Dermis microvascular lymphatic vessel endothelial cell (primary cell): Measurements from ENCODE around the gene RNF138. TPM values are rescaled to one million over a fixed set of nuclear protein-coding genes. Genes with fewer than 3 reads are reported as not detected.
"Not testable (repeated sequence)": the region's sequence is repeated elsewhere in the genome, so short reads cannot be mapped to it uniquely, and the experiment has no call there.

Experiments
- DNase-seq, 2 donors: peaks; one replicate each; pipeline versions ENCODE4 v3.0.0 to v3.0.0-alpha.2; 2010; ENCODE audit warnings: low read depth in 2 of 2
- total RNA-seq: library from RNA; depleted of rRNA; stranded (reverse); fragments of >200 nt; gene quantifications from 2 replicates; pipeline ENCODE4 v1.2.1, GENCODE V29; 2014

The RNF138 gene
- total RNA-seq, 1 donor from 2014 or later = 38.9 TPM

DNA sequence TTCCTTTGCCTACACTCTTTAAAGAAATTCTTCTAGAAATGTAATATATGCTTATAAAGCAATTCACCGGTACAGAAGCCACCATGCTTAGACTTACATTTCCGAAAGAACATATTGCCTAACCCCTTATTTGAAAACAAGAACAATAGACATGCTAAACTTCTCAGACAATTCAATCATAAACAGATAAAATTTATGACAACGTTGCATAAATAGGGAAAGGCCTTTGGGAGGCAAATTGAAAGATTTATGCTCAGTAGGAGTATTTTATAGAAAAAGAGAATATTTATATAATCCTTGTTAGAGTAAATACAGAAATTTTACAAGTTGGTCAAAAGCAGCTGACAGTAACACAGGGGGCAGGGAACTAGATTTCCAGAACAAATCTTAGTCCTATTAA lies 82.0 kb downstream of the RNF138 start:
- no peak for DNase-seq

DNA sequence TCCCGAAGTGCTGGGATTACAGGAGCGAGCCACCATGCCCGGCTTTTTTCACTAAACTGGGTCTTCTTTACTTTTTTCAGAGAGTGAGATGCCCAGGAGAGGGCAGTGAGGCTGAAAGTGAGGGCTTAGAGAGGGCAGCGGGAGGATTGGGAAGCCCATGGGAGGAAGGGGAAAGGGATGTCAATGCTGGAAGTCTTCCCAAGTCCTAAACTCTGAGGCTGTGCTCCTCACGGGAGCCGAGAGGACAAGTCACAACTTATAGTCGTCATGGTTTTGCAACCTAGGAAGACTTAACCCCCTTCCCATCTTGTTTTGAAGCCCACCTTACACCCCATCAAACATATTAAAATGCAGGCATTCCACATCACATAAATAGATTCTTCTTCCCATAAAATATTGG lies 83.0 kb downstream of the RNF138 start:
- no peak for DNase-seq

DNA sequence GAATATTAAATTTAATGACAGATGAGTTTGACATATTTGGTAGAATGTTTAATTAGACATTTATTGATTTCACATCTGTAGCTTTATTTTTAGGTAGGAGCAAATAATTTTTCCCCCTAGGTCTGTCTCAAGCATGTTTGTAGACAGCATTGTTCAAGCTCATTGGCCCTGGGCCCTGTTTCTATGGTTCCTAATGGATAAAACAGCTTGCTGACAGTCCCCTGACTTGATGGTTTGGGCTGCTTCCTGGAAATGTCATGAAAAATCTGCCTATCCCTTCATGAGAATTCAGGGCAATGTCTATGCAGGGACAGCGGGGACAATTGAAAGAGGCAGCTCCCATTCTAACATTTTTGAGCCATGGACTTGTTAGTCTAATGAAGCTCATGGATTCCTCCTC lies 83.6 kb downstream of the RNF138 start:
- no peak for DNase-seq

DNA sequence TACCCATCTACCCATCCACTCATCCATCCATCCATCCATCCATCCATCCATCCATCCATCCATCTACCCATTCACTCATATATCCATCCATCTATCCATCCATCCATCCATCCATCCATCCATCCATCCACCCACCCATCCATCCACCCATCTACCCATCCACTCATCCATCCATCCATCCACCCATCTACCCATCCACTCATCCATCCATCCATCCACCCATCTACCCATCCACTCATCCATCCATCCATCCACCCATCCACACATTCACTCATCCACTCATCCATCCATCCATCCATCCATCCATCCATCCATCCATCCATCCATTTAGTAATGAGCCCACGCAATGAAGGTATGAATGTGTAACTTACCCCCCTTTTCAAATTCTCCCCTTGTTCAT lies 85.1 kb downstream of the RNF138 start:
- DNase-seq = not testable (repeated sequence)

DNA sequence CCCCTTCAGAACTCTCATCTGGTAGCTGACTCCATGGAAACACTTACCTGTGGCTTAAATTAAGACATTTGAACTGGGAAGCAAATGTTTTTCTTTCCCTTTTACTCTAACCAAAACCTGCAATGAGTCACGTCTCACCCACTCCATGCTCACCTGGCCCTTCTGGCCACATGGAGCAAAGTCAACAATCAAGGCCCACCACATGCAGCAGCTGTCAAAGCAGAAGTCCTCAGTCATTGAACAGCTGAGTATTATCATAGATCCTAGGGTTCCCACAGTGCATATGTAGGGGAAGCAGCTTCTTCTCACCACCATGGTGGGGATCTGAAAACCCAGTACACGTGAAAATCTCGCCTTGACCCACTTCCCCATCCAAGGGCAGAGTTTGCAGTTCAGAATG lies 85.9 kb downstream of the RNF138 start:
- DNase-seq = no peak

Other genes with a start within 250 kb of the RNF138 start
- 57.9 and 58.5 TPM in 2 replicates for gene TRAPPC8, start 148.7 kb upstream of the RNF138 start, total RNA-seq
- gene RNF125, start 73.0 kb upstream of the RNF138 start, total RNA-seq = 4.4 and 4.5 TPM in 2 replicates
- not detected in 2 replicates for gene MEP1B, start 98.2 kb downstream of the RNF138 start, total RNA-seq